22Rv1 (cell line): ENCODE data around the gene ZG16B.

Experiments used
- H3K27ac ChIP-seq: fragments of 450-650 bp; 2 replicates; pipeline ENCODE4 v1.5.1; 2017
- CTCF ChIP-seq: fragments of 450-650 bp; IDR thresholded peaks from 2 replicates; pipeline ENCODE4 v1.5.1; 2017; ENCODE audit warnings: mild to moderate bottlenecking
- ZFX ChIP-seq: fragments of 450-650 bp; IDR thresholded peaks from 2 replicates; pipeline ENCODE4 v1.6.1; 2017; ENCODE audit warnings: antibody characterized with exemption, borderline replicate concordance

Gene ZG16B

DNA sequence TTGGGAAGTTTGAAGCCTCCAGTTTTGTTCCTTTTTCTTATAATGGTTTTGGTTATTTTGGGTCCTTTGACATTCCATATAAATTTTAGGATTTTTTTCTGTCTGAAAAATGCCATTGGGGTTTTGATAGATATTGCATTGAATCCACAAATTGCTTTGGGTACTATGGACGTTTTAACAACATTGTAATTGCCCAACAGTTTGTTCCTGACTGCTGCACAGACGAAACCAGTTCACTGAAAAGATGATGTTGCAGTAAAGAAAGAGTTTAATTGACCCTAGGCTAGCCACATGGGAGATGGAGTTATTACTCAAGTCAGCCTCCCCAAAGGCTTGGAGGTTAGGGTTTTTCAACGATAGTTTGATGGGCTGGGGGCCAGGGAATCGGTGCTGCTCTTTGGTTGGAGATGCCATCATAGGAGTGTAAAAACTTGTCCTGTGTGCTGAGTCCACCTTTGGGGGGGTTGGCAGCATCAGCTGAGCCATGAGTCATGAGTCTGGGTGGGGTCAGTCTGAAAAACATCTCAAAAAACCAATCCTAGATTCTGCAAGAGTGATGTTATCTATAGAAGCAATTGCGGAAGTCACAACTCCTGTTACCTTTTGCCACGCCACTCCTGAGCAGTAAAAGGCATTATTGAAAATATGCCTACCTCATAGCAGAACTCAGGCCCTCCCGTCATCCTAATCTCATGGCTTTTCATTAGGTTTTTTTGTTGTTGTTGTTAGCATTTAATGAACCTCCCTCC is 34.5 kb upstream of the ZG16B start:
- no peak overlapping the region for H3K27ac ChIP-seq
- TF ChIP-seq CTCF: no peak

- TF ChIP-seq ZFX (no peak), CTCF (no peak)
- no peak overlapping the region for H3K27ac ChIP-seq
These were observed 31.3 kb upstream of the ZG16B start for GRCh38 chr16:2798723-2799204.

DNA sequence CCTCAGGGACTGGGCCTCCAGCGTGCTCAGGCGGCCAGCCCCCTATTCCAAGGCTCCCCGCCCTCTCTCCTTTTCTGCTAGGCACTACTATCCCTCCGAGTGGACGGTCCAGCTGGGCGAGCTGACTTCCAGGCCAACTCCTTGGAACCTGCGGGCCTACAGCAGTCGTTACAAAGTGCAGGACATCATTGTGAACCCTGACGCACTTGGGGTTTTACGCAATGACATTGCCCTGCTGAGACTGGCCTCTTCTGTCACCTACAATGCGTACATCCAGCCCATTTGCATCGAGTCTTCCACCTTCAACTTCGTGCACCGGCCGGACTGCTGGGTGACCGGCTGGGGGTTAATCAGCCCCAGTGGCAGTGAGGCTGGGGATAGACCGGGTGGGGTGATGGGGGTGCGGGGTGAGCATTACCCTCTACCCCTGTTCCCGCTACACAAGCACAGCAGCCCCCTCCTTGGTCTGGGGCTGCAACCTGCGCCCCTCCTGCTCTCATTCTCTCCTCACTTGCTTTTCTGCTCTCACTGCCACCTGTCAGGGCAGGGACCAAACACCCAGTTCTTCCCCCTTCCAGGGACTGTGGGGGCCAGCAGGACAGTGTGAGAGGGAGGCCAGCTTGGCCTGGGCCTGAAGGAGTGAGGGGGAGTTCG is 30.8 kb upstream of the ZG16B start:
- TF ChIP-seq CTCF (no peak), ZFX (no peak)
- H3K27ac ChIP-seq: peak overlapping the region; percentile 51

- H3K27ac ChIP-seq: peak overlapping the region; percentile 51
- no peak for TF ChIP-seq CTCF
- no peak for TF ChIP-seq ZFX
These were observed 30.3 kb upstream of the ZG16B start for GRCh38 chr16:2799859-2800226.

DNA sequence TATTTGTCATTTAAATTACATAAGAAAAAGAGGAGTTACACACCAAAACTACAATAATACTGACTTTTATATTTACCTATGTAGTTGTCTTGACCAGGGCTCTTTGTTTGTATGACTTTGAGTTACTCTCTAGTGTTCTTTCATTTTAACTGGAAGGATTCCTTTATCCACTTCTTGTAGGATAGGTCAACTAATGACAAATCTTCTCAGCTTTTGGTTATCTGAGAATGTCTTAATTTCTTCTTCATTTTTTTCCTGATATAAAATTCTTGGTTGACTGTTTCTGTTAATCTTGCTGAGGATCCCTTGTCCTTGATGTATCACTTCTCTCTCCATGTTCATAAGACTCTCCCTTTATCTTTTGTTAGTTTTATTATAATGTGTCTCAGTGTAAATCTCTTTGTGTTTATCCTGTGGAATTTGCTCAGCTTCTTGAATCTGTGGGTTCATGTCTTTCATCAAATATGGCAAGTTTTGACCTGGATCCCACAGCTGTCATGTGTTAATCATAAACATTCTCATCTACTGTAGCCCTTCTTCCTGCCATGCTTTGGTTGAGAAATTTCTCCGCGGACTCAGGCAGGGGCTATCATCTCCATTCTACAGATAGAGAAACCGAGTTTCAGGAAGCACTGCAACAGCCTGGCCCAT is 26.4 kb upstream of the ZG16B start:
- TF ChIP-seq ZFX (no peak), CTCF (no peak)

GRCh38 chr16:2804728-2805127 is 25.4 kb upstream of the ZG16B start:
- no peak for TF ChIP-seq CTCF
- TF ChIP-seq ZFX: no peak
- no peak overlapping the region for H3K27ac ChIP-seq

More for the DNA sequence above, 26.4 kb upstream of the ZG16B start:
- no peak overlapping the region for H3K27ac ChIP-seq

- no peak for TF ChIP-seq CTCF
- no peak for TF ChIP-seq ZFX
- H3K27ac ChIP-seq: no peak overlapping the region
These were observed 23.8 kb upstream of the ZG16B start for GRCh38 chr16:2806286-2806685.
